SK-N-SH (cell line): ENCODE data around the gene TIMM17A.

ENCODE experiments used
- CTCF ChIP-seq: fragments of 200-600 bp; sonication (generic); IDR thresholded peaks from 2 replicates; pipeline ENCODE4 v1.6.1; 2017; ENCODE audit warnings: antibody characterized with exemption, mild to moderate bottlenecking, moderate library complexity
- EP300 ChIP-seq, 2 experiments: IDR thresholded peaks; 2 replicates each; pipeline versions ENCODE4 v1.4.0 to v1.6.1; 2012; ENCODE audit warnings: borderline replicate concordance in 1 of 2, low read depth in 1 of 2, low read length in 1 of 2
- TAF1 ChIP-seq: IDR thresholded peaks from 2 replicates; pipeline ENCODE4 v1.6.1; 2012; ENCODE audit warnings: low read depth, mild to moderate bottlenecking, low read length, moderate library complexity, borderline replicate concordance
- TF ChIP-seq, protein P1 (sequence below): IDR thresholded peaks from 2 replicates; pipeline ENCODE4 v1.6.1; 2012; ENCODE audit warnings: mild to moderate bottlenecking, low read depth, low read length, moderate library complexity

GRCh38 chr1:201982623-201983379 is 27.5 kb downstream of the TIMM17A start, which contains the start of gene RNPEP:
- TF ChIP-seq, protein P1, sequence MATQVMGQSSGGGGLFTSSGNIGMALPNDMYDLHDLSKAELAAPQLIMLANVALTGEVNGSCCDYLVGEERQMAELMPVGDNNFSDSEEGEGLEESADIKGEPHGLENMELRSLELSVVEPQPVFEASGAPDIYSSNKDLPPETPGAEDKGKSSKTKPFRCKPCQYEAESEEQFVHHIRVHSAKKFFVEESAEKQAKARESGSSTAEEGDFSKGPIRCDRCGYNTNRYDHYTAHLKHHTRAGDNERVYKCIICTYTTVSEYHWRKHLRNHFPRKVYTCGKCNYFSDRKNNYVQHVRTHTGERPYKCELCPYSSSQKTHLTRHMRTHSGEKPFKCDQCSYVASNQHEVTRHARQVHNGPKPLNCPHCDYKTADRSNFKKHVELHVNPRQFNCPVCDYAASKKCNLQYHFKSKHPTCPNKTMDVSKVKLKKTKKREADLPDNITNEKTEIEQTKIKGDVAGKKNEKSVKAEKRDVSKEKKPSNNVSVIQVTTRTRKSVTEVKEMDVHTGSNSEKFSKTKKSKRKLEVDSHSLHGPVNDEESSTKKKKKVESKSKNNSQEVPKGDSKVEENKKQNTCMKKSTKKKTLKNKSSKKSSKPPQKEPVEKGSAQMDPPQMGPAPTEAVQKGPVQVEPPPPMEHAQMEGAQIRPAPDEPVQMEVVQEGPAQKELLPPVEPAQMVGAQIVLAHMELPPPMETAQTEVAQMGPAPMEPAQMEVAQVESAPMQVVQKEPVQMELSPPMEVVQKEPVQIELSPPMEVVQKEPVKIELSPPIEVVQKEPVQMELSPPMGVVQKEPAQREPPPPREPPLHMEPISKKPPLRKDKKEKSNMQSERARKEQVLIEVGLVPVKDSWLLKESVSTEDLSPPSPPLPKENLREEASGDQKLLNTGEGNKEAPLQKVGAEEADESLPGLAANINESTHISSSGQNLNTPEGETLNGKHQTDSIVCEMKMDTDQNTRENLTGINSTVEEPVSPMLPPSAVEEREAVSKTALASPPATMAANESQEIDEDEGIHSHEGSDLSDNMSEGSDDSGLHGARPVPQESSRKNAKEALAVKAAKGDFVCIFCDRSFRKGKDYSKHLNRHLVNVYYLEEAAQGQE: 0 out of 2 replicates have a peak, but pooled peaks have one; percentile 20
- TF ChIP-seq TAF1 (peak; percentile 76; the same call in 1 of the 2 replicates), CTCF (peak; percentile 22; the same call in 1 of the 2 replicates), EP300 (IDR thresholded peaks at IDR 0.05; ENCODE audit: borderline replicate concordance in 1 of 2, low read depth in 1 of 2, low read length in 1 of 2) (no peak)
